DOHH2 (cell line): ENCODE results near the gene TTC21B.

Experiments used
- EZH2phosphoT487 ChIP-seq: fragments of 200-600 bp; sonication (generic); IDR thresholded peaks from 2 replicates; pipeline ENCODE4 v1.6.1; 2017; ENCODE audit warnings: borderline replicate concordance, mild to moderate bottlenecking, antibody characterized with exemption, low read length, moderate library complexity, mixed read lengths
- TF ChIP-seq, protein P1 (sequence below): fragments of 200-600 bp; sonication (generic); IDR thresholded peaks from one replicate; pipeline ENCODE4 v1.5.1; 2014; ENCODE audit warnings: antibody characterized with exemption, mild to moderate bottlenecking, low read depth, low read length; ENCODE audit not compliant: poor library complexity, severe bottlenecking

DNA sequence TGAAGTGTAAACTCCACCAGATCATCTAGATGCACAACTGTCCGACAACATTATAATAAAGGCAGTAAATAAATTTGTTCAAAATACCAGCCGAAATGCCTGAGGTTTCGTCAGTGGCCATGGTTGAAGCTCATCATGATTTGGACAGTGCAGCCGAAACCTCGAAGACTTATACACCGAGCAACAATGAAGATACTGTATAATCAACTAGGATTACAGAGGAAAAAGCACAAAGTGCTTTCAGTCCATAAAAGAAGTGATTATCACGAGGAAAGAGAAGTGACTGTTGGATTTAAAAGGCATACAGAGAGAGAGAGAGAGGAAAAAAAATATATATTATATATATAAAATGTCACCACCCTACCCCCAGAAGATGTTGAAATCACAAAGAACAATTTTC lies 107.5 kb downstream of the TTC21B start:
- TF ChIP-seq, protein P1, sequence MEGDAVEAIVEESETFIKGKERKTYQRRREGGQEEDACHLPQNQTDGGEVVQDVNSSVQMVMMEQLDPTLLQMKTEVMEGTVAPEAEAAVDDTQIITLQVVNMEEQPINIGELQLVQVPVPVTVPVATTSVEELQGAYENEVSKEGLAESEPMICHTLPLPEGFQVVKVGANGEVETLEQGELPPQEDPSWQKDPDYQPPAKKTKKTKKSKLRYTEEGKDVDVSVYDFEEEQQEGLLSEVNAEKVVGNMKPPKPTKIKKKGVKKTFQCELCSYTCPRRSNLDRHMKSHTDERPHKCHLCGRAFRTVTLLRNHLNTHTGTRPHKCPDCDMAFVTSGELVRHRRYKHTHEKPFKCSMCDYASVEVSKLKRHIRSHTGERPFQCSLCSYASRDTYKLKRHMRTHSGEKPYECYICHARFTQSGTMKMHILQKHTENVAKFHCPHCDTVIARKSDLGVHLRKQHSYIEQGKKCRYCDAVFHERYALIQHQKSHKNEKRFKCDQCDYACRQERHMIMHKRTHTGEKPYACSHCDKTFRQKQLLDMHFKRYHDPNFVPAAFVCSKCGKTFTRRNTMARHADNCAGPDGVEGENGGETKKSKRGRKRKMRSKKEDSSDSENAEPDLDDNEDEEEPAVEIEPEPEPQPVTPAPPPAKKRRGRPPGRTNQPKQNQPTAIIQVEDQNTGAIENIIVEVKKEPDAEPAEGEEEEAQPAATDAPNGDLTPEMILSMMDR, result no peak
- TF ChIP-seq EZH2phosphoT487, result no peak
